Stimulated activated CD4-positive, alpha-beta T cell treated with anti-CD3 and anti-CD28 coated beads, Interleukin-1b, Interleukin-23, amount 100 ng/mL, for 4 hours (primary cell): Measurements from ENCODE around the gene HIC1.
A peak's percentile ranks its signal among the peaks of the same experiment; 100 is the strongest.

Experiments
- DNase-seq, 2 donors: peaks; one replicate each; pipeline ENCODE4 v3.0.0-alpha.2; 2020; ENCODE audit warnings: low read depth in 2 of 2

The HIC1 gene

GRCh38 chr17:2025622-2026309 lies 29.1 kb upstream of the HIC1 start:
- DNase-seq, result peak in 1 of 2 donors; percentile 19

- no peak for DNase-seq
These were observed 27.2 kb upstream of the HIC1 start for GRCh38 chr17:2027528-2028233.

GRCh38 chr17:2028234-2028614 lies 26.7 kb upstream of the HIC1 start:
- DNase-seq, result no peak

- DNase-seq, result no peak
These were observed 26.2 kb upstream of the HIC1 start for GRCh38 chr17:2028737-2029136.

- peak; percentile 82 to 84 for DNase-seq
These were observed 24.8 kb upstream of the HIC1 start, which contains the start of gene DPH1 for GRCh38 chr17:2029911-2030778. DPH1 (plus strand) TSS chr17:2030153; CDS start chr17:2030170, 17 bp downstream.

GRCh38 chr17:2030779-2031163 lies 24.1 kb upstream of the HIC1 start:
- DNase-seq, result no peak

GRCh38 chr17:2033153-2033552 lies 21.8 kb upstream of the HIC1 start:
- no peak for DNase-seq

- DNase-seq, result no peak
These were observed 20.7 kb upstream of the HIC1 start for GRCh38 chr17:2034157-2034556.

- DNase-seq, result no peak
These were observed 19.9 kb upstream of the HIC1 start for GRCh38 chr17:2034806-2035540.

GRCh38 chr17:2035541-2036488 lies 19.1 kb upstream of the HIC1 start:
- DNase-seq, result no peak

GRCh38 chr17:2037155-2037554 lies 17.7 kb upstream of the HIC1 start:
- no peak for DNase-seq

GRCh38 chr17:2040219-2040827 lies 14.6 kb upstream of the HIC1 start:
- DNase-seq, result no peak

- DNase-seq, result no peak
These were observed 13.9 kb upstream of the HIC1 start for GRCh38 chr17:2040942-2041560.

GRCh38 chr17:2041561-2042389 lies 13.1 kb upstream of the HIC1 start, which contains the start of gene OVCA2:
OVCA2 (plus strand) TSS chr17:2042022; CDS start chr17:2042048, 26 bp downstream.
- peak; percentile 97 to 98 for DNase-seq

GRCh38 chr17:2042390-2042847 lies 12.5 kb upstream of the HIC1 start:
- DNase-seq, result no peak

GRCh38 chr17:2042933-2043332 lies 12.0 kb upstream of the HIC1 start:
- no peak for DNase-seq

GRCh38 chr17:2043785-2044184 lies 11.1 kb upstream of the HIC1 start:
- DNase-seq, result no peak

GRCh38 chr17:2044263-2044894 lies 10.5 kb upstream of the HIC1 start:
- DNase-seq, result no peak
